OCI-LY1 (cell line): Measurements from ENCODE around the gene ZCCHC9.

Experiments used
- H2AFZ ChIP-seq: fragments of 200-600 bp; sonication (generic), shearing (Covaris generic); 2 replicates; pipeline ENCODE4 v1.6.0; 2014; ENCODE audit warnings: antibody characterized with exemption, mild to moderate bottlenecking, low read length
- H3F3A ChIP-seq: fragments of 200-600 bp; sonication (generic), shearing (Covaris generic); 2 replicates; pipeline ENCODE4 v1.6.0; 2014; ENCODE audit warnings: mild to moderate bottlenecking, antibody characterized with exemption, low read length, moderate library complexity; ENCODE audit not compliant: insufficient read depth
- H3K27ac ChIP-seq: fragments of 200-600 bp; sonication (generic); 2 replicates; pipeline ENCODE4 v1.5.1; 2014; ENCODE audit warnings: low read length, mixed run types, mild to moderate bottlenecking, low read depth; ENCODE audit not compliant: poor library complexity, severe bottlenecking
- H3K27me3 ChIP-seq: fragments of 200-600 bp; sonication (generic); 2 replicates; pipeline ENCODE4 v1.6.0; 2014; ENCODE audit warnings: antibody characterized with exemption, mild to moderate bottlenecking, low read length, moderate library complexity; ENCODE audit not compliant: insufficient read depth
- H3K36me3 ChIP-seq: fragments of 200-600 bp; sonication (generic); 2 replicates; pipeline ENCODE4 v1.6.1; 2014; ENCODE audit warnings: mild to moderate bottlenecking, antibody characterized with exemption, low read length, moderate library complexity, mixed read lengths; ENCODE audit not compliant: insufficient read depth
- H3K4me1 ChIP-seq: fragments of 200-600 bp; sonication (generic); 2 replicates; pipeline ENCODE4 v1.5.1; 2014; ENCODE audit warnings: mild to moderate bottlenecking, low read length, moderate library complexity; ENCODE audit not compliant: insufficient read depth, severe bottlenecking
- H3K4me2 ChIP-seq: fragments of 200-600 bp; sonication (generic), shearing (Covaris generic); 2 replicates; pipeline ENCODE4 v1.6.1; 2014; ENCODE audit warnings: low read length
- H3K4me3 ChIP-seq: fragments of 200-600 bp; sonication (generic); 2 replicates; pipeline ENCODE4 v1.5.1; 2014; ENCODE audit warnings: low read length, low read depth, mild to moderate bottlenecking, mixed read lengths; ENCODE audit not compliant: poor library complexity, severe bottlenecking
- H3K79me2 ChIP-seq: fragments of 200-600 bp; shearing (Covaris generic); 2 replicates; pipeline ENCODE4 v1.6.1; 2016; ENCODE audit warnings: mixed run types, low read length, mixed read lengths; ENCODE audit not compliant: insufficient read depth
- H3K9ac ChIP-seq: fragments of 200-600 bp; sonication (generic), shearing (Covaris generic); 2 replicates; pipeline ENCODE4 v1.6.1; 2014; ENCODE audit warnings: mild to moderate bottlenecking, low read length, mixed read lengths
- H3K9me2 ChIP-seq: fragments of 200-600 bp; sonication (generic), shearing (Covaris generic); 2 replicates; pipeline ENCODE4 v1.6.1; 2014; ENCODE audit warnings: low read depth, mild to moderate bottlenecking, low read length, mixed read lengths
- H3K9me3 ChIP-seq: fragments of 200-600 bp; shearing (Covaris generic); 2 replicates; pipeline ENCODE4 v1.6.1; 2014; ENCODE audit warnings: low read length, mixed read lengths
- H4K20me1 ChIP-seq: fragments of 200-600 bp; sonication (generic), shearing (Covaris generic); 2 replicates; pipeline ENCODE4 v1.6.0; 2016; ENCODE audit warnings: mild to moderate bottlenecking, low read length; ENCODE audit not compliant: insufficient read depth
- CTCF ChIP-seq: fragments of 200-600 bp; sonication (generic), shearing (Covaris generic); IDR thresholded peaks from 2 replicates; pipeline ENCODE4 v1.5.1; 2017; ENCODE audit warnings: mild to moderate bottlenecking, antibody characterized with exemption, low read length, moderate library complexity, mixed read lengths
- EZH2 ChIP-seq: fragments of 200-600 bp; sonication (generic), shearing (Covaris generic); IDR thresholded peaks from 2 replicates; pipeline ENCODE4 v1.8.0; 2017; ENCODE audit warnings: borderline replicate concordance, mixed run types, mild to moderate bottlenecking, antibody characterized with exemption, low read length, moderate library complexity, mixed read lengths

Gene ZCCHC9

GRCh38 chr5:81305785-81306184, 4.4 kb downstream of the ZCCHC9 start:
- Histone ChIP-seq H3K9me2 (no peaks in the 10 kb centered on the region), H3K4me1 (peaks cover 8% of the 10 kb centered on the region), H3K27me3 (no peaks in the 10 kb centered on the region), H3F3A (no peaks in the 10 kb centered on the region), H4K20me1 (no peaks in the 10 kb centered on the region), H3K9ac (no peak overlapping the region), H3K27ac (no peak overlapping the region), H3K9me3 (no peaks in the 10 kb centered on the region), H2AFZ (no peak overlapping the region), H3K79me2 (no peaks in the 10 kb centered on the region; the same call in 1 of the 2 replicates), H3K36me3 (peaks cover 25% of the 10 kb centered on the region; the same call in 1 of the 2 replicates), H3K4me2 (no peak overlapping the region), H3K4me3 (no peak overlapping the region)
- TF ChIP-seq CTCF = no peak
- no peak for TF ChIP-seq EZH2

GRCh38 chr5:81308836-81309235, 7.4 kb downstream of the ZCCHC9 start:
- no peak overlapping the region for H3K27ac ChIP-seq
- no peaks in the 10 kb centered on the region for H3K4me1 ChIP-seq
- H3K9me3 ChIP-seq = no peaks in the 10 kb centered on the region
- peaks cover 53% of the 10 kb centered on the region for H3K36me3 ChIP-seq
- H3K27me3 ChIP-seq = no peaks in the 10 kb centered on the region
- no peak for TF ChIP-seq CTCF
- no peak for TF ChIP-seq EZH2
- no peak overlapping the region for H2AFZ ChIP-seq
- no peaks in the 10 kb centered on the region for H3F3A ChIP-seq
- no peaks in the 10 kb centered on the region for H3K9me2 ChIP-seq
- H4K20me1 ChIP-seq = no peaks in the 10 kb centered on the region
- no peaks in the 10 kb centered on the region for H3K79me2 ChIP-seq
- H3K9ac ChIP-seq = no peak overlapping the region
- H3K4me3 ChIP-seq = no peak overlapping the region
- H3K4me2 ChIP-seq = no peak overlapping the region

GRCh38 chr5:81310402-81311063, 9.1 kb downstream of the ZCCHC9 start:
- Histone ChIP-seq H2AFZ (no peak overlapping the region), H3K4me2 (no peak overlapping the region), H3K27ac (no peak overlapping the region), H3F3A (no peaks in the 10 kb centered on the region), H3K9me3 (no peaks in the 10 kb centered on the region), H4K20me1 (no peaks in the 10 kb centered on the region), H3K4me1 (no peaks in the 10 kb centered on the region), H3K79me2 (no peaks in the 10 kb centered on the region), H3K27me3 (no peaks in the 10 kb centered on the region), H3K9me2 (no peaks in the 10 kb centered on the region), H3K4me3 (no peak overlapping the region), H3K9ac (no peak overlapping the region), H3K36me3 (peaks cover 46% of the 10 kb centered on the region)
- TF ChIP-seq CTCF (no peak), EZH2 (no peak)
